Measurements from ENCODE around the gene RFPL1.

The RFPL1 gene

GRCh38 chr22:29442976-29443375 is 4.6 kb downstream of the RFPL1 start:
- in situ Hi-C loops (cut with MboI; ENCODE audit: low sequenced_read_pairs): no loop called here

- in situ Hi-C loops (cut with MboI; ENCODE audit: low sequenced_read_pairs): no loop called here
Measured at GRCh38 chr22:29443452-29443851, 5.1 kb downstream of the RFPL1 start.

GRCh38 chr22:29443861-29444792 is 5.7 kb downstream of the RFPL1 start:
- in situ Hi-C loops (cut with MboI; ENCODE audit: low sequenced_read_pairs): no loop called here

GRCh38 chr22:29445508-29445907 is 7.1 kb downstream of the RFPL1 start:
- in situ Hi-C loops (cut with MboI; ENCODE audit: low sequenced_read_pairs): no loop called here

- in situ Hi-C loops (cut with MboI; ENCODE audit: low sequenced_read_pairs): no loop called here
Measured at GRCh38 chr22:29447906-29448305, 9.5 kb downstream of the RFPL1 start.

GRCh38 chr22:29449296-29449875 is 11.0 kb downstream of the RFPL1 start:
- in situ Hi-C loops (cut with MboI; ENCODE audit: low sequenced_read_pairs): no loop called here

- in situ Hi-C loops (cut with MboI; ENCODE audit: low sequenced_read_pairs): no loop called here
Measured at GRCh38 chr22:29450222-29450621, 11.8 kb downstream of the RFPL1 start.

GRCh38 chr22:29451863-29452262 is 13.5 kb downstream of the RFPL1 start:
- in situ Hi-C loops (cut with MboI; ENCODE audit: low sequenced_read_pairs): no loop called here

GRCh38 chr22:29454276-29454675 is 15.9 kb downstream of the RFPL1 start:
- in situ Hi-C loops (cut with MboI; ENCODE audit: low sequenced_read_pairs): no loop called here

- in situ Hi-C loops (cut with MboI; ENCODE audit: low sequenced_read_pairs): no loop called here
Measured at GRCh38 chr22:29456211-29456671, 17.9 kb downstream of the RFPL1 start.

GRCh38 chr22:29457730-29458129 is 19.3 kb downstream of the RFPL1 start:
- in situ Hi-C loops (cut with MboI; ENCODE audit: low sequenced_read_pairs): no loop called here

GRCh38 chr22:29458551-29458950 is 20.2 kb downstream of the RFPL1 start:
- in situ Hi-C loops (cut with MboI; ENCODE audit: low sequenced_read_pairs): no loop called here

- in situ Hi-C loops (cut with MboI; ENCODE audit: low sequenced_read_pairs): no loop called here
Measured at GRCh38 chr22:29459773-29460172, 21.4 kb downstream of the RFPL1 start.

GRCh38 chr22:29461263-29461662 is 22.9 kb downstream of the RFPL1 start:
- in situ Hi-C loops (cut with MboI; ENCODE audit: low sequenced_read_pairs): no loop called here

- in situ Hi-C loops (cut with MboI; ENCODE audit: low sequenced_read_pairs): no loop called here
Measured at GRCh38 chr22:29463629-29464028, 25.2 kb downstream of the RFPL1 start.

- in situ Hi-C loops (cut with MboI; ENCODE audit: low sequenced_read_pairs): no loop called here
Measured at GRCh38 chr22:29464581-29464980, 26.2 kb downstream of the RFPL1 start.

GRCh38 chr22:29469755-29470154 is 31.4 kb downstream of the RFPL1 start:
- in situ Hi-C loops (cut with MboI; ENCODE audit: low sequenced_read_pairs): no loop called here

- in situ Hi-C loops (cut with MboI; ENCODE audit: low sequenced_read_pairs): no loop called here
Measured at GRCh38 chr22:29470159-29470855, 31.9 kb downstream of the RFPL1 start.

- in situ Hi-C loops (cut with MboI; ENCODE audit: low sequenced_read_pairs): no loop called here
Measured at GRCh38 chr22:29473001-29473400, 34.6 kb downstream of the RFPL1 start.

GRCh38 chr22:29475550-29475949 is 37.2 kb downstream of the RFPL1 start:
- in situ Hi-C loops (cut with MboI; ENCODE audit: low sequenced_read_pairs): no loop called here

- in situ Hi-C loops (cut with MboI; ENCODE audit: low sequenced_read_pairs): no loop called here
Measured at GRCh38 chr22:29476116-29476515, 37.7 kb downstream of the RFPL1 start.

All from hTERT RPE-1 (cell line).